Measurements from ENCODE around the gene DHX9.
A peak's percentile ranks its signal among the peaks of the same experiment; 100 is the strongest.

Gene DHX9

DNA sequence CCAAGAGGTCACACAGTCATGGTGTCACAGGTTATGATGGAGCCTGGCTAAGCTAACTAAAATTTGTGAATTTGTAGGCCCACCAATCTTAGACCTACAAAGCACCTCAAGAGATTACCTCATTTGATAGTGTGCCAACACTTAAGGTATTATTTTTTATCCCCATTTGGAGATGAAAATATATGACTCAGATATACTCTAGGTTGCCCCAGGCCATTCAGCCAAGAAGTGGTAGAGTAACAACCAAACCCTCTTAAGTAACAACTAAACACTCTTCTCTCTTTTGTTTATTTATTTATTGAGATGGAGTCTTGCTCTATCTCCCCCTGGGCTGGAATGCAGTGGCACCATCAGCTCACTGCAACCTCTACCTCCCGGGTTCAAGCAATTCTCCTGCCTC, 35.3 kb upstream of the DHX9 start:
- DNase-seq (ENCODE audit: low read depth) = no peak
- no peak overlapping the region for H3K4me3 ChIP-seq (ENCODE audit: low read length)
- TF ChIP-seq, protein P1, sequence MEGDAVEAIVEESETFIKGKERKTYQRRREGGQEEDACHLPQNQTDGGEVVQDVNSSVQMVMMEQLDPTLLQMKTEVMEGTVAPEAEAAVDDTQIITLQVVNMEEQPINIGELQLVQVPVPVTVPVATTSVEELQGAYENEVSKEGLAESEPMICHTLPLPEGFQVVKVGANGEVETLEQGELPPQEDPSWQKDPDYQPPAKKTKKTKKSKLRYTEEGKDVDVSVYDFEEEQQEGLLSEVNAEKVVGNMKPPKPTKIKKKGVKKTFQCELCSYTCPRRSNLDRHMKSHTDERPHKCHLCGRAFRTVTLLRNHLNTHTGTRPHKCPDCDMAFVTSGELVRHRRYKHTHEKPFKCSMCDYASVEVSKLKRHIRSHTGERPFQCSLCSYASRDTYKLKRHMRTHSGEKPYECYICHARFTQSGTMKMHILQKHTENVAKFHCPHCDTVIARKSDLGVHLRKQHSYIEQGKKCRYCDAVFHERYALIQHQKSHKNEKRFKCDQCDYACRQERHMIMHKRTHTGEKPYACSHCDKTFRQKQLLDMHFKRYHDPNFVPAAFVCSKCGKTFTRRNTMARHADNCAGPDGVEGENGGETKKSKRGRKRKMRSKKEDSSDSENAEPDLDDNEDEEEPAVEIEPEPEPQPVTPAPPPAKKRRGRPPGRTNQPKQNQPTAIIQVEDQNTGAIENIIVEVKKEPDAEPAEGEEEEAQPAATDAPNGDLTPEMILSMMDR (conservative IDR thresholded peaks at IDR 0.05; ENCODE audit: low read length) = no peak

GRCh38 chr1:182806015-182806678, 33.0 kb upstream of the DHX9 start:
- DNase-seq (ENCODE audit: low read depth) = no peak
- TF ChIP-seq, protein P1 (conservative IDR thresholded peaks at IDR 0.05; ENCODE audit: low read length) = no peak
- no peak overlapping the region for H3K4me3 ChIP-seq (ENCODE audit: low read length)

GRCh38 chr1:182807907-182808306, 31.2 kb upstream of the DHX9 start:
- H3K4me3 ChIP-seq (ENCODE audit: low read length) = no peak overlapping the region
- TF ChIP-seq, protein P1 (conservative IDR thresholded peaks at IDR 0.05; ENCODE audit: low read length) = no peak
- DNase-seq (ENCODE audit: low read depth) = no peak

- TF ChIP-seq, protein P1 (conservative IDR thresholded peaks at IDR 0.05; ENCODE audit: low read length) = no peak
- peak; percentile 1 for DNase-seq (ENCODE audit: low read depth)
These were observed 29.7 kb upstream of the DHX9 start for GRCh38 chr1:182809414-182809957.

DNA sequence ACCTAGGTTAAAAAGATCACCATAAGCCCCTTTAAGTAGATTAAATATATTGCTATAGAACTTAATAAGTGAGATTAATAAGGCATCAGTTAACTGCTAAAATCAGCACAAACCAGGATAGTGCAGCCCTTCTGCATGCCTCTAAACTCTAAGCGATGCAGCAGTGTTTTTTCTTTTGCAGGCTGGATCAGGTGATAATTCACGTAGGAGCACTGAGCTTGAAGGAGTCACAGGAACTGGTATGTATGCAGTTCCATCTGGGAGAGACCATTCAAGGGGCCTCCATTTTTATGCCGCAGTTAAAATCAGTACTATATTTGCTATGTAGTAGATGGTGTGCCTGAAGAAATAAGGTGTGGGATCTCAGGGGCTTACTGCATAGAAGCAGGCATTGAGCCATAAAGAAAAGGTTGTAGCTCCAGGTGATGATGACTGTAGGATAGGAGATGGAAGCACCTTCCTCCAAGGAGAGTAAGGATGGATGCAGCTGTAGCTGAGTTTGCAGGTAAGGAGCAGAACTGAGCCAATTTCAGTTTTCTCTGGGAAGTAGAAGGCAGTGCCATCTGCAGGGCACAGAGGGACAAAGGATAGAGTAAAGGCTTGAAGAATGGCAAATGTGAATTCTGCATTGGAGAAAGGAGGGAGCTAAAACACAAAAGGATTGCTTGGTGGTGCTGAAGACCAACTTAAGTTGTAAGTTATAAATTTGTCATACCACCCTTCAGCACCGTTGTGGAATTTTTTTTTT, 27.0 kb upstream of the DHX9 start:
- TF ChIP-seq, protein P1 (conservative IDR thresholded peaks at IDR 0.05; ENCODE audit: low read length) = peak; percentile 6; the same call in 1 of the 2 replicates
- no peak overlapping the region for H3K4me3 ChIP-seq (ENCODE audit: low read length)
- DNase-seq (ENCODE audit: low read depth) = no peak

More at GRCh38 chr1:182809414-182809957, 29.7 kb upstream of the DHX9 start:
- H3K4me3 ChIP-seq (ENCODE audit: low read length) = no peak overlapping the region

DNA sequence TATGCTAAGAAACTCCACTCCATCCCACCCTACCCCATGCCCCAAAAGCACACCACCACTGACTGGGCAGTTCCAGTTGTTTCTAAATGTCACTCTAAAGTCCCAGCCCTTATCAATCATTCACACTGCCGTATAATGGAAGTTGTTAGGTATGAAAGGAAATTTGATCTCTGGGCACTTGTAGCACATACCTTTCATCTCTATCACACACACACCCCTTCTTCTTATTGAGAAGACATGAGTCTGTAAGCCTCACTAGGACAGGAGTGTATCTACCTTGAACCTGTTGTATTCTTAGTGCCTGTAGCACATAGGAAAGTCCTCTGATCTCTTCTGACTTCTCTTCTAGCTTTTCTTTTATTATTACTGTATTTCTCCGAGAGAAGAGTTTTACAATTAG, 22.3 kb upstream of the DHX9 start:
- TF ChIP-seq, protein P1 (conservative IDR thresholded peaks at IDR 0.05; ENCODE audit: low read length) = no peak
- H3K4me3 ChIP-seq (ENCODE audit: low read length) = no peak overlapping the region
- DNase-seq (ENCODE audit: low read depth) = no peak

Data from AG10803 (cell line).